ENCODE measurements around the gene PALLD. TPM values are rescaled to one million over a fixed set of nuclear protein-coding genes. Genes with fewer than 3 reads are reported as not detected.

Gene PALLD
- total and polyA plus RNA-seq, 2 donors (not counting 3 experiments of a cell fraction or from before 2014, with no cell fraction given), result 13.4 to 48.2 TPM

- FAIRE-seq, result no peak
- no peak overlapping the region for H3K4me3 ChIP-seq (replicated peaks in 1 of 3; ENCODE audit: insufficient read depth in 1 of 3, low read depth in 1 of 3, low read length in 3 of 3)
- POLR2A ChIA-PET, result no interaction called here
Measured at GRCh38 chr4:168575473-168575872, 78.6 kb downstream of the PALLD start.

More at GRCh38 chr4:168575473-168575872, 78.6 kb downstream of the PALLD start:
- Histone ChIP-seq H3K9me3 (replicated peaks; ENCODE audit: control insufficient read depth, insufficient read depth, low read length) (no peaks in the 10 kb centered on the region), H3K4me2 (ENCODE audit: insufficient read depth, low read length) (no peak overlapping the region), H2AFZ (ENCODE audit: low read depth, low read length) (no peak overlapping the region), H3K9ac (replicated peaks; ENCODE audit: extremely low read depth, insufficient read depth, low read length) (no peak overlapping the region), H4K20me1 (replicated peaks; ENCODE audit: control insufficient read depth, extremely low read depth, insufficient read depth, low read length) (no peaks in the 10 kb centered on the region), H3K27ac (ENCODE audit: insufficient read depth, low read depth, low read length) (no peak overlapping the region), H3K36me3 (ENCODE audit: control insufficient read depth in 2 of 2, extremely low read depth in 1 of 2, insufficient read depth in 2 of 2, low read length in 2 of 2) (no peaks in the 10 kb centered on the region), H3K4me1 (ENCODE audit: control insufficient read depth, extremely low read depth, insufficient read depth, low read length) (no peaks in the 10 kb centered on the region), H3K9me1 (replicated peaks; ENCODE audit: control insufficient read depth, extremely low read depth, insufficient read depth, low read length) (no peaks in the 10 kb centered on the region), H3K27me3 (ENCODE audit: control insufficient read depth in 2 of 2, insufficient read depth in 2 of 2, low read length in 2 of 2) (no peaks in the 10 kb centered on the region), H3K79me2 (ENCODE audit: control insufficient read depth, insufficient read depth, low read length) (no peaks in the 10 kb centered on the region)
- TF ChIP-seq GATA2 (IDR thresholded peaks at IDR 0.05; ENCODE audit: insufficient read depth, insufficient read length, low read depth, low read length) (no peak), POLR2AphosphoS5 (IDR thresholded peaks at IDR 0.05; ENCODE audit: insufficient read depth, low read depth, low read length) (no peak), JUN (IDR thresholded peaks at IDR 0.05; ENCODE audit: borderline replicate concordance, insufficient read depth, insufficient read length, low read depth) (no peak), EZH2 (IDR thresholded peaks at IDR 0.05; ENCODE audit: borderline replicate concordance, low read depth, low read length, severe bottlenecking) (no peak), MYC (IDR thresholded peaks at IDR 0.05; ENCODE audit: low read depth, low read length) (no peak), POLR2A (IDR thresholded peaks at IDR 0.05; ENCODE audit: low read depth, low read length) (no peak), FOS (IDR thresholded peaks at IDR 0.05; ENCODE audit: borderline replicate concordance, insufficient read depth, low read length) (no peak), CTCF (IDR thresholded peaks at IDR 0.05; ENCODE audit: extremely low read depth in 1 of 2, insufficient read depth in 1 of 2, low read depth in 1 of 2, low read length in 2 of 2) (no peak), MAX (IDR thresholded peaks at IDR 0.05; ENCODE audit: insufficient read depth, insufficient read length) (no peak)
- BruUV-seq (replicated peaks), result no TSS peak
- no peak for DNase-seq (ENCODE audit: low read depth, low spot score)
- dilution Hi-C loops (cut with MboI; ENCODE audit: extremely low pct_ligation_motif_present, low sequenced_read_pairs) (loop anchor here (25.0 kb wide), 1 partner anchor 337 kb away; no protein-coding TSS in a partner anchor), intact Hi-C loops (cut with micrococcal nuclease) (no loop called here)
- CTCF ChIA-PET, result interaction anchor here (1.5 to 1.7 kb wide), 2 partner anchors 8 to 10 kb away, joined by 4 to 12 read pairs; no protein-coding TSS in a partner anchor

Data from endothelial cell of umbilical vein (primary cell).